Liver (tissue), 9 donors: Measurements from ENCODE around the gene NFATC1. TPM values are rescaled to one million over a fixed set of nuclear protein-coding genes. Genes with fewer than 3 reads are reported as not detected.

Experiments used
- DNase-seq: peaks from one replicate; pipeline ENCODE4 v3.0.0-alpha.2; 2017; ENCODE audit warnings: low spot score
- H3K27ac ChIP-seq, 2 donors: one replicate each; pipeline ENCODE4 v1.7.0; 2013; ENCODE audit warnings: inconsistent platforms in 2 of 2, low read length in 2 of 2, control low read depth in 1 of 2, low read depth in 1 of 2, mild to moderate bottlenecking in 1 of 2
- H3K27me3 ChIP-seq, 4 donors: one replicate each; pipeline versions ENCODE4 v1.6.1 to v1.7.0; 2013; ENCODE audit warnings: low read length in 3 of 4, inconsistent platforms in 1 of 4, mild to moderate bottlenecking in 1 of 4, moderate library complexity in 1 of 4; ENCODE audit not compliant: control insufficient read depth in 4 of 4, insufficient read depth in 4 of 4
- H3K36me3 ChIP-seq, 4 donors: one replicate each; pipeline versions ENCODE4 v1.6.1 to v1.7.0; 2013; ENCODE audit warnings: low read length in 3 of 4, mild to moderate bottlenecking in 3 of 4, low read depth in 1 of 4, moderate library complexity in 1 of 4; ENCODE audit not compliant: control insufficient read depth in 4 of 4, insufficient read depth in 3 of 4
- H3K4me1 ChIP-seq, 4 donors: one replicate each; pipeline versions ENCODE4 v1.6.1 to v1.7.0; 2013; ENCODE audit warnings: low read length in 3 of 4, mild to moderate bottlenecking in 3 of 4, moderate library complexity in 1 of 4; ENCODE audit not compliant: control insufficient read depth in 4 of 4, insufficient read depth in 4 of 4
- H3K4me3 ChIP-seq, 3 donors: one replicate each; pipeline versions ENCODE4 v1.6.1 to v1.7.0; 2013; ENCODE audit warnings: low read length in 3 of 3, control low read depth in 1 of 3, low read depth in 1 of 3, mild to moderate bottlenecking in 1 of 3
- H3K9ac ChIP-seq, 2 donors: one replicate each; pipeline ENCODE4 v1.7.0; 2013; ENCODE audit warnings: low read length in 2 of 2, mild to moderate bottlenecking in 2 of 2, moderate library complexity in 2 of 2, control low read depth in 1 of 2, low read depth in 1 of 2
- H3K9me3 ChIP-seq, 4 donors: one replicate each; pipeline versions ENCODE4 v1.6.1 to v1.7.0; 2013; ENCODE audit warnings: low read length in 3 of 4; ENCODE audit not compliant: control insufficient read depth in 4 of 4
- ATF3 ChIP-seq: IDR thresholded peaks from 2 replicates; pipeline ENCODE4 v1.6.1; 2016; ENCODE audit warnings: antibody characterized with exemption
- CTCF ChIP-seq: fragments of 150-350 bp; IDR thresholded peaks from 2 replicates; pipeline ENCODE4 v1.5.1; 2017; ENCODE audit warnings: improper control_type of control experiment, low read depth, low read length; ENCODE audit not compliant: missing input control
- EGR1 ChIP-seq, 2 donors: IDR thresholded peaks; 2 replicates each; pipeline ENCODE4 v1.6.1; 2016 to 2018; ENCODE audit warnings: antibody characterized with exemption in 2 of 2, low read depth in 2 of 2
- FOXA1 ChIP-seq: IDR thresholded peaks from 2 replicates; pipeline ENCODE4 v1.6.1; 2016; ENCODE audit warnings: antibody characterized with exemption
- FOXA2 ChIP-seq: IDR thresholded peaks from 2 replicates; pipeline ENCODE4 v1.6.1; 2016; ENCODE audit warnings: antibody characterized with exemption
- GABPA ChIP-seq, 2 donors: IDR thresholded peaks in 1 of 2; conservative IDR thresholded peaks in 1 of 2; 2 replicates each; pipeline ENCODE4 v1.6.1; 2016; ENCODE audit warnings: antibody characterized with exemption in 2 of 2, mild to moderate bottlenecking in 1 of 2, moderate library complexity in 1 of 2
- HNF4A ChIP-seq, 2 donors: conservative IDR thresholded peaks; 2 replicates each; pipeline ENCODE4 v1.6.1; 2016; ENCODE audit warnings: antibody characterized with exemption in 2 of 2, mild to moderate bottlenecking in 2 of 2
- HNF4G ChIP-seq: IDR thresholded peaks from 2 replicates; pipeline ENCODE4 v1.6.1; 2016; ENCODE audit warnings: antibody characterized with exemption
- JUND ChIP-seq, 2 donors: IDR thresholded peaks; 2 replicates each; pipeline ENCODE4 v1.6.1; 2016; ENCODE audit warnings: antibody characterized with exemption in 2 of 2
- MAX ChIP-seq: IDR thresholded peaks from 2 replicates; pipeline ENCODE4 v1.6.1; 2016; ENCODE audit warnings: antibody characterized with exemption
- NR2F2 ChIP-seq: IDR thresholded peaks from 2 replicates; pipeline ENCODE4 v1.6.1; 2016; ENCODE audit warnings: antibody characterized with exemption
- RAD21 ChIP-seq, 2 donors: IDR thresholded peaks; 2 replicates each; pipeline ENCODE4 v1.6.1; 2016; ENCODE audit warnings: antibody characterized with exemption in 2 of 2, mild to moderate bottlenecking in 2 of 2
- REST ChIP-seq: IDR thresholded peaks from 2 replicates; pipeline ENCODE4 v1.6.1; 2016; ENCODE audit warnings: antibody characterized with exemption, mild to moderate bottlenecking
- RXRA ChIP-seq, 2 donors: IDR thresholded peaks; 2 replicates each; pipeline ENCODE4 v1.6.1; 2017 to 2018; ENCODE audit warnings: antibody characterized with exemption in 2 of 2, mild to moderate bottlenecking in 1 of 2
- TAF1 ChIP-seq: conservative IDR thresholded peaks from 2 replicates; pipeline ENCODE4 v1.6.1; 2016; ENCODE audit warnings: antibody characterized with exemption, mild to moderate bottlenecking
- ZBTB33 ChIP-seq: IDR thresholded peaks from 2 replicates; pipeline ENCODE4 v1.6.1; 2016; ENCODE audit warnings: antibody characterized with exemption
- WGBS: extraction: QIAGEN DNeasy Blood & Tissue Kit; methylation state at CpG from one replicate; pipeline ENCODE4 v1.1.7; 2013; 5-methylcytosine and 5-hydroxymethylcytosine counted together
- polyA plus RNA-seq, 2 donors: library from polyadenylated mRNA; stranded (reverse) in 1 of 2; unstranded in 1 of 2; fragments of 200-250 nt in 1 of 2; fragments of >200 nt in 1 of 2; fragmentation: Nextera tagmentation in 1 of 2; extraction: Ambion mirVana in 1 of 2; gene quantifications; one replicate each; pipeline versions ENCODE4 v1.2.1 to v1.2.3, GENCODE V29; 2013 to 2015
- total RNA-seq, 2 donors: library from RNA; depleted of rRNA; stranded (reverse); fragments of >200 nt; gene quantifications; one replicate each; pipeline ENCODE4 v1.2.3, GENCODE V29; 2014
- donor health status: healthy.
- donor health status: healthy.
- donor health status: healthy.
- donor health status: healthy.
- donor health status: healthy.

NFATC1 gene
- total and polyA plus RNA-seq, 4 donors: 0.57 to 2.2 (median 1.3) TPM

- WGBS: 87% methylated on average over 17 of the region's 17 CpGs
Observed at GRCh38 chr18:79522451-79523205, 126.9 kb downstream of the NFATC1 start.

GRCh38 chr18:79523206-79523735, 127.5 kb downstream of the NFATC1 start:
- peaks cover 0 to 2% (median 0%) of the 10 kb centered on the region in 4 donors for H3K36me3 ChIP-seq
- WGBS: 80% methylated on average over 11 of the region's 11 CpGs
- no peak overlapping the region for H3K4me3 ChIP-seq
- no peak overlapping the region for H3K9ac ChIP-seq
- H3K27me3 ChIP-seq: no peaks in the 10 kb centered on the region
- no peak for DNase-seq
- TF ChIP-seq FOXA1: no peak
- peaks cover 0 to 3% (median 0%) of the 10 kb centered on the region in 4 donors for H3K4me1 ChIP-seq
- H3K9me3 ChIP-seq: no peaks in the 10 kb centered on the region
- H3K27ac ChIP-seq: peak overlapping the region in 1 of 2 donors; percentile 23

More at GRCh38 chr18:79522451-79523205, 126.9 kb downstream of the NFATC1 start:
- H3K27ac ChIP-seq: peak overlapping the region in 1 of 2 donors; percentile 23
- DNase-seq: no peak
- H3K36me3 ChIP-seq: peaks cover 0 to 1% (median 0%) of the 10 kb centered on the region in 4 donors
- no peaks in the 10 kb centered on the region for H3K27me3 ChIP-seq
- TF ChIP-seq ZBTB33: no peak
- TF ChIP-seq NR2F2: no peak
- TF ChIP-seq RXRA (IDR thresholded peaks at IDR 0.05): no peak
- H3K9me3 ChIP-seq: no peaks in the 10 kb centered on the region
- H3K9ac ChIP-seq: no peak overlapping the region
- no peak overlapping the region for H3K4me3 ChIP-seq
- peaks cover 0 to 3% (median 0%) of the 10 kb centered on the region in 4 donors for H3K4me1 ChIP-seq

GRCh38 chr18:79523736-79524180, 128.0 kb downstream of the NFATC1 start:
- Histone ChIP-seq H3K36me3 (peaks cover 0 to 2% (median 0%) of the 10 kb centered on the region in 4 donors), H3K9me3 (no peaks in the 10 kb centered on the region), H3K4me3 (no peak overlapping the region), H3K27ac (peak overlapping the region in 1 of 2 donors; percentile 37), H3K4me1 (peaks cover 0 to 3% (median 0%) of the 10 kb centered on the region in 4 donors), H3K27me3 (no peaks in the 10 kb centered on the region), H3K9ac (no peak overlapping the region)
- WGBS: 77% methylated on average over 13 of the region's 13 CpGs
- no peak for DNase-seq
- no peak for TF ChIP-seq GABPA (IDR thresholded peaks at IDR 0.05 in 1 of 2, conservative IDR thresholded peaks at IDR 0.05 in 1 of 2)
- TF ChIP-seq HNF4A (conservative IDR thresholded peaks at IDR 0.05): no peak
- TF ChIP-seq ATF3: no peak
- TF ChIP-seq REST: no peak
- no peak for TF ChIP-seq RXRA (IDR thresholded peaks at IDR 0.05)
- TF ChIP-seq JUND (IDR thresholded peaks at IDR 0.05): no peak
- no peak for TF ChIP-seq MAX
- TF ChIP-seq FOXA1: no peak
- no peak for TF ChIP-seq RAD21 (IDR thresholded peaks at IDR 0.05)
- TF ChIP-seq CTCF: no peak
- no peak for TF ChIP-seq NR2F2
- no peak for TF ChIP-seq ZBTB33
- TF ChIP-seq FOXA2: no peak
- TF ChIP-seq HNF4G: no peak
- TF ChIP-seq TAF1: no peak
- no peak for TF ChIP-seq EGR1 (IDR thresholded peaks at IDR 0.05; ENCODE audit: low read depth in 2 of 2)
